Tibial nerve (tissue), 3 donors: ENCODE results near the gene PCDH9.

Experiments used
- CTCF ChIP-seq, 5 experiments: fragments of 200-600 bp in 3 of 5; fragments of 450-650 bp in 2 of 5; sonication (generic) in 3 of 5; IDR thresholded peaks; one replicate each; pipeline ENCODE4 v1.5.1; 2016 to 2019; ENCODE audit warnings: antibody characterized with exemption in 5 of 5, mild to moderate bottlenecking in 3 of 5, moderate library complexity in 2 of 5
- POLR2A ChIP-seq, 2 donors: fragments of 450-650 bp; IDR thresholded peaks; one replicate each; pipeline ENCODE4 v1.6.1; 2017; ENCODE audit warnings: antibody characterized with exemption in 2 of 2, mild to moderate bottlenecking in 2 of 2, moderate library complexity in 2 of 2

DNA sequence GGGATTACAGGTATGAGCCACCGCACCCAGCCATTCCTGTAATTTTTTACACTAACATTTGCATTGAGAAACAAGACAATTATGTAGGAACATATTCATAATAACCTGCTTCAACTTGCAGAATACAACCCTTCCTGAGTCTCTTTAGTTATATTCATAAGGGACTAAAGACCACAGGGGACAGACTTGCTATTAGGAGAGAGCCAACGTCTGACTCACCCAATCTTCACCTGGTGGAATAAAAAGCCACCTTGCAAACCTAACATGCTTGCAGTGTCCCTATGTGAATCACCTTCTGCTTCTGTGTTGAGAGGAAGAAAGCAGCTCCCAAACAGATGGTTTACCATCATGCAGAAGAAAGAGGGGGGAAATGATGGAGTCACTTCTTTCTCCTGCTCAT is 456.1 kb downstream of the PCDH9 start:
- no peak for TF ChIP-seq CTCF (IDR thresholded peaks at IDR 0.05)
- no peak for TF ChIP-seq POLR2A (IDR thresholded peaks at IDR 0.05)
